ENCODE data around the gene CAPS. TPM values are rescaled to one million over a fixed set of nuclear protein-coding genes. Genes with fewer than 3 reads are reported as not detected.

CAPS gene
- polyA plus RNA-seq, 2 of the 4 experiments (the other 2 are of a cell fraction) = 1.4 to 1.7 TPM

- no peak for FAIRE-seq
- no peak for DNase-seq (ENCODE audit: low read depth in 1 of 2, low spot score in 1 of 2)
Observed at GRCh38 chr19:5908773-5909442, 5.1 kb upstream of the CAPS start.

GRCh38 chr19:5910638-5910907 is 3.5 kb upstream of the CAPS start:
- peaks cover 15% of the 10 kb centered on the region for H3K4me1 ChIP-seq
- TF ChIP-seq NPAS2 (CRISPR knock-in tag; IDR thresholded peaks at IDR 0.05; ENCODE audit: borderline replicate concordance) = no peak
- no peak for TF ChIP-seq EHMT2 (IDR thresholded peaks at IDR 0.05; ENCODE audit: low read depth)
- no peak for TF ChIP-seq KDM1A (IDR thresholded peaks at IDR 0.05; ENCODE audit: low read depth)
- TF ChIP-seq, protein P1, sequence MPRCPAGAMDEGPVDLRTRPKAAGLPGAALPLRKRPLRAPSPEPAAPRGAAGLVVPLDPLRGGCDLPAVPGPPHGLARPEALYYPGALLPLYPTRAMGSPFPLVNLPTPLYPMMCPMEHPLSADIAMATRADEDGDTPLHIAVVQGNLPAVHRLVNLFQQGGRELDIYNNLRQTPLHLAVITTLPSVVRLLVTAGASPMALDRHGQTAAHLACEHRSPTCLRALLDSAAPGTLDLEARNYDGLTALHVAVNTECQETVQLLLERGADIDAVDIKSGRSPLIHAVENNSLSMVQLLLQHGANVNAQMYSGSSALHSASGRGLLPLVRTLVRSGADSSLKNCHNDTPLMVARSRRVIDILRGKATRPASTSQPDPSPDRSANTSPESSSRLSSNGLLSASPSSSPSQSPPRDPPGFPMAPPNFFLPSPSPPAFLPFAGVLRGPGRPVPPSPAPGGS (IDR thresholded peaks at IDR 0.05) = no peak
- TF ChIP-seq JUN (IDR thresholded peaks at IDR 0.05) = no peak
- no peak for TF ChIP-seq TFCP2L1 (CRISPR knock-in tag; IDR thresholded peaks at IDR 0.05)
- TF ChIP-seq MAX (IDR thresholded peaks at IDR 0.05) = no peak
- no peak for TF ChIP-seq ZC3H11A (IDR thresholded peaks at IDR 0.05)
- no peak for TF ChIP-seq POLR2A (IDR thresholded peaks at IDR 0.05; ENCODE audit: low read length)
- TF ChIP-seq CHD2 (IDR thresholded peaks at IDR 0.05; ENCODE audit: low read length, partially characterized antibody) = no peak
- TF ChIP-seq GATA3 (IDR thresholded peaks at IDR 0.05; ENCODE audit: borderline replicate concordance) = no peak
- TF ChIP-seq NFE2L2 (conservative IDR thresholded peaks at IDR 0.05; ENCODE audit: low read length) = no peak
- TF ChIP-seq HDAC2 (IDR thresholded peaks at IDR 0.05) = no peak
- no peak for TF ChIP-seq FOSB (CRISPR knock-in tag; IDR thresholded peaks at IDR 0.05)
- DNase-seq (ENCODE audit: low read depth in 1 of 2, low spot score in 1 of 2) (no peak), ATAC-seq (no peak), FAIRE-seq (no peak)
- 89% methylated on average over 1 of the region's 1 CpG for WGBS (ENCODE audit: missing lambda C conversion rate)
- H3K27ac ChIP-seq = no peak overlapping the region
- no peaks in the 10 kb centered on the region for H3K9me3 ChIP-seq
- ChIA-PET POLR2A (no interaction called here), CTCF (no interaction called here)
- H3K4me2 ChIP-seq = no peak overlapping the region
- H3K4me3 ChIP-seq = no peak overlapping the region

More at GRCh38 chr19:5908773-5909442, 5.1 kb upstream of the CAPS start:
- ATAC-seq = no peak
- Histone ChIP-seq H3K4me1 (peaks cover 4% of the 10 kb centered on the region), H3K4me2 (no peak overlapping the region), H3K4me3 (no peak overlapping the region), H3K9me3 (no peaks in the 10 kb centered on the region), H3K27ac (no peak overlapping the region)
- TF ChIP-seq ZSCAN20 (CRISPR knock-in tag; IDR thresholded peaks at IDR 0.05) (no peak), CBX8 (IDR thresholded peaks at IDR 0.05) (no peak), EHF (CRISPR knock-in tag; IDR thresholded peaks at IDR 0.05) (no peak), BHLHE40 (IDR thresholded peaks at IDR 0.05; ENCODE audit: low read depth, low read length) (no peak), RCOR1 (IDR thresholded peaks at IDR 0.05; ENCODE audit: low read depth, low read length) (no peak), EP300 (IDR thresholded peaks at IDR 0.05) (no peak), HEYL (CRISPR knock-in tag; IDR thresholded peaks at IDR 0.05) (no peak), ESRRA (IDR thresholded peaks at IDR 0.05; ENCODE audit: borderline replicate concordance, low read length) (no peak), CEBPB (IDR thresholded peaks at IDR 0.05) (no peak), ZFP36 (IDR thresholded peaks at IDR 0.05; ENCODE audit: borderline replicate concordance, partially characterized antibody) (no peak), KDM5A (IDR thresholded peaks at IDR 0.05) (no peak), CHD2 (IDR thresholded peaks at IDR 0.05; ENCODE audit: low read length, partially characterized antibody) (no peak)
- TF ChIP-seq, protein P1 (IDR thresholded peaks at IDR 0.05) = no peak
- ChIA-PET CTCF (interaction anchor here (1.6 kb wide), 1 partner anchor 11 kb away, joined by 5 read pairs; no protein-coding TSS in a partner anchor), POLR2A (no interaction called here)
- 74% methylated on average over 3 of the region's 14 CpGs for WGBS (ENCODE audit: missing lambda C conversion rate)

- TF ChIP-seq TP53 (CRISPR knock-in tag; IDR thresholded peaks at IDR 0.05) (no peak), KDM1A (IDR thresholded peaks at IDR 0.05; ENCODE audit: low read depth) (no peak), HOXB5 (CRISPR knock-in tag; IDR thresholded peaks at IDR 0.05) (no peak), HOXB13 (CRISPR knock-in tag; IDR thresholded peaks at IDR 0.05; ENCODE audit: low read depth) (no peak), JUNB (IDR thresholded peaks at IDR 0.05) (no peak), FOSL2 (IDR thresholded peaks at IDR 0.05) (no peak), FOSL2 (CRISPR knock-in tag; IDR thresholded peaks at IDR 0.05) (no peak), MAZ (IDR thresholded peaks at IDR 0.05; ENCODE audit: borderline replicate concordance, low read depth, low read length) (no peak), POLR2AphosphoS2 (conservative IDR thresholded peaks at IDR 0.05; ENCODE audit: low read length) (no peak), GATA3 (IDR thresholded peaks at IDR 0.05; ENCODE audit: borderline replicate concordance) (no peak), CBX8 (IDR thresholded peaks at IDR 0.05) (no peak)
- TF ChIP-seq, protein P2, sequence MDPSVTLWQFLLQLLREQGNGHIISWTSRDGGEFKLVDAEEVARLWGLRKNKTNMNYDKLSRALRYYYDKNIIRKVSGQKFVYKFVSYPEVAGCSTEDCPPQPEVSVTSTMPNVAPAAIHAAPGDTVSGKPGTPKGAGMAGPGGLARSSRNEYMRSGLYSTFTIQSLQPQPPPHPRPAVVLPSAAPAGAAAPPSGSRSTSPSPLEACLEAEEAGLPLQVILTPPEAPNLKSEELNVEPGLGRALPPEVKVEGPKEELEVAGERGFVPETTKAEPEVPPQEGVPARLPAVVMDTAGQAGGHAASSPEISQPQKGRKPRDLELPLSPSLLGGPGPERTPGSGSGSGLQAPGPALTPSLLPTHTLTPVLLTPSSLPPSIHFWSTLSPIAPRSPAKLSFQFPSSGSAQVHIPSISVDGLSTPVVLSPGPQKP (IDR thresholded peaks at IDR 0.05; ENCODE audit: low read depth, low read length) = no peak
- CTCF ChIA-PET = no interaction called here
- H3K4me2 ChIP-seq = no peak overlapping the region
- POLR2A ChIA-PET = no interaction called here
- no peaks in the 10 kb centered on the region for H3K9me3 ChIP-seq
- peaks cover 15% of the 10 kb centered on the region for H3K4me1 ChIP-seq
- FAIRE-seq (no peak), ATAC-seq (no peak), DNase-seq (ENCODE audit: low read depth in 1 of 2, low spot score in 1 of 2) (no peak)
- 77% methylated on average over 1 of the region's 1 CpG for WGBS (ENCODE audit: missing lambda C conversion rate)
- no peak overlapping the region for H3K27ac ChIP-seq
- H3K4me3 ChIP-seq = no peak overlapping the region
Observed at GRCh38 chr19:5911366-5911765, 2.7 kb upstream of the CAPS start.
